ENCODE data around the gene SORT1.

The SORT1 gene

GRCh38 chr1:109261006-109261405 lies 136.7 kb downstream of the SORT1 start:
- DNase-seq, result no peak
- Mint-ChIP-seq H3K27ac (no peak overlapping the region), H3K4me3 (no peak overlapping the region), H3K9me3 (no peaks in the 10 kb centered on the region), H3K4me1 (peaks cover 3% of the 10 kb centered on the region), H3K36me3 (no peaks in the 10 kb centered on the region), H3K27me3 (peaks cover 11% of the 10 kb centered on the region)
- CTCF ChIA-PET, result interaction anchor here (2.3 kb wide), 1 partner anchor 139 kb away, joined by 11 read pairs; no protein-coding TSS in a partner anchor

- no peak overlapping the region for H3K4me3 Mint-ChIP-seq
- H3K9me3 Mint-ChIP-seq, result no peaks in the 10 kb centered on the region
- no peaks in the 10 kb centered on the region for H3K36me3 Mint-ChIP-seq
- DNase-seq, result no peak
- peaks cover 3% of the 10 kb centered on the region for H3K4me1 Mint-ChIP-seq
- CTCF ChIA-PET, result interaction anchor here (0.9 to 2.3 kb wide), 5 partner anchors 17 to 273 kb away, joined by 3 to 11 read pairs (median 4); partner anchors contain the start of gene PSRC1
- peaks cover 21% of the 10 kb centered on the region for H3K27me3 Mint-ChIP-seq
- no peak overlapping the region for H3K27ac Mint-ChIP-seq
These were observed 137.8 kb downstream of the SORT1 start for GRCh38 chr1:109259674-109260557.
